CD4-positive, alpha-beta T cell treated with Interleukin-2 at 100 ng/mL for 4 hours (primary cell): ENCODE data around the gene OSCP1.
A peak's percentile ranks its signal among the peaks of the same experiment; 100 is the strongest.

Source experiments
- DNase-seq: peaks from one replicate; pipeline ENCODE4 v3.0.0-alpha.2; 2020; ENCODE audit warnings: low spot score

OSCP1 gene

DNA sequence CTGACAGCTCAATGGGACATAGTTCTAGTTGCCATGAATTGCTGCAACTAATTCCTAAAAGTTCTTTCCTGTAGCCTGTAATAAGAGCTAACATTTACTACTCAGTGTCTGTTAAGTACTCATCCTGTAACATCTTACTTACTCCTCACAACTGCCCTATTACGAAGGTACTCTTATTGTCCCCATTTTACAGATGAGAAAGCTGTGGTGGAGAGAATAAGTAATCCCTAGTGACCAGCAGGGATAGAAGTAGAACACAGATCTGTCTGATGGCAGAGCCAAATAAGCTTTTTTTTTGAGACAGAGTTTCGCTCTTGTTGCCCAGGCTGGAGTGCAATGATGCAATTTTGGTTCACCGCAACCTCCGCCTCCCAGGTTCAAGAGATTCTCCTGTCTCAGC is 67.6 kb downstream of the OSCP1 start:
- DNase-seq, result no peak

DNA sequence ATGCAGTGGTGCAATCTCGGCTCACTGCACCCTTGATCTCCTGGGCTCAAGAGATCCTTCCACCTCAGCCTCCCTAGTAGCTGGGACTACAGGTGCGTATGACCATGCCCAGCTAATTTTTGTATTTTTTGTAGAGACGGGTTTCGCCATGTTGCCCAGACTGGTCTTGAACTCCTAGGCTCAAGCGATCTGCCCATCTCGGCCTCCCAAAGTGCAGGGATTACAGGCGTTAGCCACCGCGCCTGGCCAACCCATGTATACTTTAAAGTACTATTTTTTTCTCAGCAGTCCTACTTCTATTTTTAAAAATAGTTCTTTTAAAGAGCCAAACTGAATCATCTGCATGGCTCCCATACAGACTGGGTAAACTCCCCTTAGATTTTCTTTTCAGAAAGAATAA is 68.0 kb downstream of the OSCP1 start:
- no peak for DNase-seq

DNA sequence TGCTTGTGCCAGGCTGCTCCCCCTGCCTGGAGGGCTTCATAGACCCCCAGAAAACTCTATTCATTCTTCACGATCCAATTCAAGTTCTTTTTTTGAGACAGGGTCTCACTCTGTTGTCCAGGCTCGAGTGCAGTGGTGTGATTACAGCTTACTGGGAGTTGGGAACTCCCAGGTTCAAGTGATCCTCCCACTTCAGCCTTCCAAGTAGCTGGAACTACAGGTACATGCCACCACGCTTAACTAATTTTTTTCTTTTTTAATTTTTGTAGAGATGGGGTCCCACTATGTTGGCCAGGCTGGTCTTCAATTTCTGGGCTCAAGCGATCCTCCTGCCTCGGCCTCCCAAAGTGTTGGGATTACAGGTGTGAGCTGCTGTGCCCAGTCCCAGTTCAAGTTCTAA is 68.8 kb downstream of the OSCP1 start:
- DNase-seq, result no peak

DNA sequence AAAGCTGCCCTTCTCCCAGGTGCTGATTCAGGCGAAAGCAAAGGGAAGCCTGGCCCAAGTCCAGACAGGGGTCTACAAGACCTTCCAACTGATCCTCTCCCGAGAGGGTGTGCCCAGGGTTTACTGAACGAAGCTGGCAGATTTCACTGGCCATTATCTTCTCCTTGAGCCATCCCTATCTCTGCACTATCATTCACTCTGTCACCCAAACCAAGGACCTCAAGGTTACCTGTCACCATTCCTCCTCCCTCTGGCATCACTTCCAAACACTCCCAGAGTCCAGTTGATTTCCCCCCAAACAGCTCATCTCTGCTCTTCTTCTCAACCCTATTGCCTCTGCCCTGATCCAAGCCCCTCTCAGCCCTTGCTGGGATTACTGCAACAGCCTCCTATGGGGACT is 69.5 kb downstream of the OSCP1 start:
- no peak for DNase-seq

DNA sequence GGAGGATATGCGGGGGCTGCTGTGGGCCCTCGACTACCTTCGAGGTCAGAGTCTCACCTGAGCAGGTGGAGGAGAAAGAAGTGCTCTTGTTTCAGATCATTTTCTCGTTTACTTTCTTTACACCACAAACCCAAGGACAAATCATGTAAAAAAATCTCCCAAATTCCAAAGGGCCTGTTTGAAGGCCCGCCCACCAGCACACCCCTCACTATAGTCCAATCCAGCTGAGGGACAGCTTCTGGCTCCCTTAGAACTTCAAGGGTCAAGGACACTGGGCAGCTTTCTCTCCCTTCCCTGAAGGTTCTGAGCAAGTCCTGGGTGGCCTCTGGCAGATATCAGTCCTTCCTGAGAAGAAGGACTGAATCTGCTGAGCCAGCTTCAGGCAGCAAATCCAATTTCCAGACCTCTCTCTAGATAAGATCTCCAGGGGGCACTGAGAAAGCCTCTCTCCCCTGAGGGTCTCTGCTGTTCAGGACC is 70.1 kb downstream of the OSCP1 start:
- no peak for DNase-seq

DNA sequence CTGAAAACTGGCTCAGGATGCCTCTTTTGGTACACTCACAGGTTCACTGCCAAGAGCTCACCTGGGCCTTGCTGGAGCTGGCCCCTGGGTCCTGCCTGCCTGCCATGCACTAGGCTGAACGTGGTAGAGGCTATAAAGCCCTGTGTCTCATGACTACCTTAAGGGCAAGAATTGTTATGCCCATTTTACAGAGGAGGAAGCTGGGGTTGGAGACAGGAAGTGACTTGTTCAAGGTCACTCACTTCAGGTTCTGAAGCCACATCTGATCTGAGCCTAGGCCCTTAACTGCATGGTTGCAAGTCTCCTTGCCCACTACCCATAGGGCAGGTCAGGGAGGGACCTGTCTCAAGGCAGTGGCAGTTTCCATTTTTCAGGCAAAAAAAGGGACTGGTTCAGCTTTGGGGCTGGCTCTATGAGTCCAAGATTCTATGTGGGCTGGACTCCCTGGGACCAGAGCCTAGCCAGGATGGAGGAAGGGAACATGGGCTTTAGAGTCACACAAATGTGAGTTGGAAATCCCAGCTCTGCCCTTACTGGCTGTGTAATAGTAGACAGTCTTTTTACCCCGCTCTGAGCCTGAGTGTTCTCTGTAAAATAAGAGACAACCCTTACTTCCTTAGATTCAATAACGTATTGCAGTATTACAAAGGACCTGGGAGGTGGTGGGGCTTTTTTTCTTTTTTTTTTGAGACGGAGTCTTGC is 72.3 kb downstream of the OSCP1 start:
- peak; percentile 15 for DNase-seq

DNA sequence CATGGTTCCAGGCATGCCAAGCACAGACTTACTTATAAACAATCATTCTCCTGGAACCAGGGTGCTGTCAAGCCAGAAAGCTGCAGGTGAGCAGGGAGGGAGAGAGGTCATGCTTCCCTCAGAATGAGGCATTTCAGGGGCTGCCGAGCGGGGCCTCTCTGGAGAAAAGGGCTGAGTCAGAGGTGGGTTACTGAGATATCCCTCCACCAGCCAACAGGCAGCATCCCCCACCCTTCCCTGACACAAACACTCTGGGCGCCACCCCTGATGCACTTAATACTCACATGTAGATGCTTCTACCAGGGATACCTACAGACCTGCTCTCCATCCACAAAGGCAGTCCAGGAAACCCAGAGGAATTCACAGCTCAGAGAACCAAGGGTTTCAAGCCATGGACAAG is 77.6 kb downstream of the OSCP1 start:
- no peak for DNase-seq

DNA sequence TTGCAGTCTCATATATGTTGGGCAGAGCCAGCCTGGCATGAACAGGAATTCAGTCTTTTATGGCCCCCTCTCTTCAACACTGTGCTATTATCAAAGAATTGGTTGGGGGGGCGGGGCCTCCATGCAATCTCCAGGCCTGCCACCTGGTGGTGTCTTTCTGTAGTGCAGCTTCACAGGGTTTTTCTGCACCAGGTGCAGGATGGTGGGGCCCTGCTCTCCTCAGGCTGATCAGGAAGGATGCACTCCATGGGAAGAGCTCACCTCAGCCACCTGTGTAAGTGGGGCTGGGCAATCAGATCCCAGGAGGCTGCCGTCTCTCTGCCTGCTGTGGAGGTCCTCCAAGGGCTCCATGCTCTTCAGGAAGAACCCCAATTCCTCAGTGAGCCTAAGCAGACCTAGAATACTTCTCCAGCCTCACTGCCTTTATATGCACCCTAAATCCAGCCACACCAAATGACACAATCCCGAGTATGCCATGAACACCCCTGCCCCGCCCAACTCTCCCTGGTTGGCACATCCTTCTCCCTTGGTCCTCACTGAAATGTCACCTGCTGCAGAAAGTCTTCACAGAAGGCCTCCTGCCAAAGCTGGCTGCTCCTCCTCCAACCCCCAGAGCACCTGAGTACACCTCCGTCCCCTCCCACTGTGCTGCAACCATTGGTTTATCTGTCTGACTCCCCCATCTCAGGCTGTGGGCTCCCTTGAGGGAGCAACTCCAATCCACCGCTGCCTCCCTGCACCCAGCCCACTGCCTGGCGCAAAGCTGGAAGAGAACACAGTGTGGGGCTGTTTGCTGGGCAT is 81.0 kb downstream of the OSCP1 start:
- DNase-seq, result peak; percentile 85
